Loucy (cell line): ENCODE data around the gene FAM124A.

Experiments
- H2AFZ ChIP-seq: fragments of 200-600 bp; sonication (generic); 2 replicates; pipeline ENCODE4 v1.6.0; 2016; ENCODE audit warnings: antibody characterized with exemption, mild to moderate bottlenecking, low read length, moderate library complexity
- H3F3A ChIP-seq: fragments of 200-600 bp; 2 replicates; pipeline ENCODE4 v1.6.0; 2016; ENCODE audit warnings: antibody characterized with exemption, low read depth, mild to moderate bottlenecking
- H3K27me3 ChIP-seq: fragments of 200-600 bp; sonication (generic); 2 replicates; pipeline ENCODE4 v1.6.1; 2014; ENCODE audit warnings: low read length, mild to moderate bottlenecking; ENCODE audit not compliant: insufficient read depth, poor library complexity, severe bottlenecking
- H3K36me3 ChIP-seq: fragments of 200-600 bp; sonication (generic); 2 replicates; pipeline ENCODE4 v1.6.1; 2016; ENCODE audit warnings: low read length; ENCODE audit not compliant: insufficient read depth
- H3K4me1 ChIP-seq: fragments of 200-600 bp; sonication (generic); 2 replicates; pipeline ENCODE4 v1.5.1; 2014; ENCODE audit warnings: low read length, mild to moderate bottlenecking; ENCODE audit not compliant: insufficient read depth, poor library complexity, severe bottlenecking
- H3K4me2 ChIP-seq: fragments of 200-600 bp; sonication (generic); 2 replicates; pipeline ENCODE4 v1.6.0; 2014; ENCODE audit warnings: antibody characterized with exemption, low read length, low read depth, mild to moderate bottlenecking; ENCODE audit not compliant: poor library complexity, severe bottlenecking
- H3K4me3 ChIP-seq: fragments of 200-600 bp; sonication (generic); 2 replicates; pipeline ENCODE4 v1.5.1; 2014; ENCODE audit warnings: low read length, mild to moderate bottlenecking, mixed read lengths; ENCODE audit not compliant: poor library complexity, severe bottlenecking
- H3K79me2 ChIP-seq: fragments of 200-600 bp; sonication (generic); 2 replicates; pipeline ENCODE4 v1.6.1; 2014; ENCODE audit warnings: low read length; ENCODE audit not compliant: insufficient read depth
- H3K9ac ChIP-seq: fragments of 200-600 bp; sonication (generic); 2 replicates; pipeline ENCODE4 v1.6.0; 2014; ENCODE audit warnings: mild to moderate bottlenecking, low read depth, low read length, moderate library complexity; ENCODE audit not compliant: poor library complexity, severe bottlenecking
- H3K9me2 ChIP-seq: fragments of 200-600 bp; sonication (generic); replicated peaks from 2 replicates; pipeline ENCODE4 v1.6.1; 2016; ENCODE audit warnings: low read depth, low read length, mixed read lengths
- H3K9me3 ChIP-seq: fragments of 200-600 bp; sonication (generic); 2 replicates; pipeline ENCODE4 v1.6.1; 2014; ENCODE audit warnings: mild to moderate bottlenecking, antibody characterized with exemption, low read length, low read depth; ENCODE audit not compliant: insufficient read depth
- H4K20me1 ChIP-seq: fragments of 200-600 bp; sonication (generic); 2 replicates; pipeline ENCODE4 v1.6.0; 2014; ENCODE audit warnings: antibody characterized with exemption, low read length, mild to moderate bottlenecking; ENCODE audit not compliant: insufficient read depth, poor library complexity, severe bottlenecking
- CTCF ChIP-seq: fragments of 200-600 bp; sonication (generic); conservative IDR thresholded peaks from 2 replicates; pipeline ENCODE4 v1.5.1; 2014; ENCODE audit warnings: mild to moderate bottlenecking, antibody characterized with exemption, low read length
- EZH2phosphoT487 ChIP-seq: fragments of 200-600 bp; IDR thresholded peaks from 2 replicates; pipeline ENCODE4 v1.6.1; 2018; ENCODE audit warnings: antibody characterized with exemption, mild to moderate bottlenecking, moderate library complexity, borderline replicate concordance

The FAM124A gene

DNA sequence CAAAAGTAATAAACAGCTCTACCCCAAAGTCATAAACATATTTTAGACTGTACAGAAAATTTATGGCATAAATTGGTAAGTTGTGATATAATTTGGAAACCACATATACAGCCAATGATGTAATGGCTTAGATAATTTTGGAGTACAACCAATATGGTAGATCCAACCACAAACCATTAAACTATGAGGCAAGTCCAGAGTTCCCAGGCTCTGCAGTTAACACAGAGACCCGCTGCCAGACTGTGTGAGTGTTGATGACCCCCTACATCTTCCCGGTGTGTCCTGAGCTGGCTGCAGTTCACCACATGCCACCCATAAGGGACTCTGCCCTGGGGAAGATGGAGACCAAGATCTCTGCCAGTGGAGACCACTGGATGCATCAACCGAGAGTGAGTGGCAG, 107.4 kb downstream of the FAM124A start:
- Histone ChIP-seq H3K9ac (no peak overlapping the region), H3K79me2 (no peaks in the 10 kb centered on the region), H3F3A (no peaks in the 10 kb centered on the region), H3K4me1 (no peaks in the 10 kb centered on the region), H3K4me2 (no peak overlapping the region), H2AFZ (no peak overlapping the region), H3K9me3 (no peaks in the 10 kb centered on the region), H4K20me1 (no peaks in the 10 kb centered on the region), H3K4me3 (no peak overlapping the region), H3K9me2 (no peaks in the 10 kb centered on the region), H3K27me3 (no peaks in the 10 kb centered on the region), H3K36me3 (no peaks in the 10 kb centered on the region)
- TF ChIP-seq CTCF (no peak), EZH2phosphoT487 (no peak)

DNA sequence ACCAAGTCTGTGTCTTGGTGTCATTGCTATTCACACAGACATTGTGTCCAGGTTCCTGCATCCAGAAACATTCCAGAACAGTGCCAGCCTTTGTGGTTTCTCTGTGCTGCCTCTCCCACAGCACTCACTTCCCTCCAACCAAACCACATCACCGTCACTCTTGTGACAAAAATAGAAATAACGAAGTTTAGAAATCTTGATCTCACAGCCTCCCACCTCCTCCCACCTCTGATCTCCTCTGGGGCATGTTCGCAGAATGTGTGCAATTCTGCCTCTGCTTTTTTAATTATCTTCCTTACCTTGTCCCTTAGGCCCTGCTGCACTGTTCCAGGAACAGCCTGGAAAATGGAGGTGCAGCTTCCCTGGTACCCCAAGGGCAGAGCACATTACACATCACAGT, 108.6 kb downstream of the FAM124A start:
- Histone ChIP-seq H3F3A (no peaks in the 10 kb centered on the region), H3K27me3 (no peaks in the 10 kb centered on the region), H3K4me1 (no peaks in the 10 kb centered on the region), H2AFZ (no peak overlapping the region), H3K36me3 (no peaks in the 10 kb centered on the region), H3K79me2 (no peaks in the 10 kb centered on the region), H3K4me2 (no peak overlapping the region), H3K9me3 (no peaks in the 10 kb centered on the region), H3K9ac (no peak overlapping the region), H3K9me2 (no peaks in the 10 kb centered on the region), H3K4me3 (no peak overlapping the region), H4K20me1 (no peaks in the 10 kb centered on the region)
- TF ChIP-seq EZH2phosphoT487 (no peak), CTCF (no peak)

GRCh38 chr13:51331354-51331861, 109.2 kb downstream of the FAM124A start:
- no peaks in the 10 kb centered on the region for H3K27me3 ChIP-seq
- no peaks in the 10 kb centered on the region for H3K9me3 ChIP-seq
- no peaks in the 10 kb centered on the region for H3K4me1 ChIP-seq
- H2AFZ ChIP-seq = no peak overlapping the region
- no peak overlapping the region for H3K4me3 ChIP-seq
- H3K36me3 ChIP-seq = no peaks in the 10 kb centered on the region
- no peak overlapping the region for H3K9ac ChIP-seq
- H3K4me2 ChIP-seq = no peak overlapping the region
- H3K79me2 ChIP-seq = no peaks in the 10 kb centered on the region
- TF ChIP-seq EZH2phosphoT487 = no peak
- TF ChIP-seq CTCF = no peak
- H3K9me2 ChIP-seq = no peaks in the 10 kb centered on the region
- H4K20me1 ChIP-seq = no peaks in the 10 kb centered on the region
- no peaks in the 10 kb centered on the region for H3F3A ChIP-seq
